Measurements from ENCODE around the gene MRPL22.
"Not testable (repeated sequence)": the region's sequence is repeated elsewhere in the genome, so short reads cannot be mapped to it uniquely, and the experiment has no call there.

- TF ChIP-seq EZH2phosphoT487 (IDR thresholded peaks at IDR 0.05; ENCODE audit: insufficient read depth, low read depth); EZH2 (IDR thresholded peaks at IDR 0.05; ENCODE audit: insufficient read depth, poor library complexity, severe bottlenecking): not testable (repeated sequence)
Measured at GRCh38 chr5:154905601-154906000, 35.3 kb upstream of the MRPL22 start.

Data from GM23248 (cell line).